ENCODE data around the gene RIIAD1.
A peak's percentile ranks its signal among the peaks of the same experiment; 100 is the strongest.

The RIIAD1 gene

GRCh38 chr1:151720554-151720953, 768 bp upstream of the RIIAD1 start:
- Mint-ChIP-seq H3K4me3 (peak overlapping the region; percentile 62 to 74 (median 71)), H3K27me3 (ENCODE audit: low read depth) (peaks cover 96% of the 10 kb centered on the region), H3K27ac (peak overlapping the region; percentile 4 to 64 (median 25)), H3K9me3 (no peaks in the 10 kb centered on the region), H3K36me3 (ENCODE audit: low read depth) (no peaks in the 10 kb centered on the region), H3K4me1 (peaks cover 34% of the 10 kb centered on the region)
- no peak for TF ChIP-seq CTCF (IDR thresholded peaks at IDR 0.05; ENCODE audit: unreplicated experiment in 3 of 3)

GRCh38 chr1:151721788-151722510, 627 bp downstream of the RIIAD1 start:
- no peak for TF ChIP-seq CTCF (IDR thresholded peaks at IDR 0.05; ENCODE audit: unreplicated experiment in 3 of 3)
- H3K4me1 Mint-ChIP-seq, result peaks cover 30% of the 10 kb centered on the region
- peaks cover 90% of the 10 kb centered on the region for H3K27me3 Mint-ChIP-seq (ENCODE audit: low read depth)
- H3K27ac Mint-ChIP-seq, result no peak overlapping the region
- H3K36me3 Mint-ChIP-seq (ENCODE audit: low read depth), result no peaks in the 10 kb centered on the region
- H3K4me3 Mint-ChIP-seq, result peak overlapping the region; percentile 21 to 79 (median 63)
- no peaks in the 10 kb centered on the region for H3K9me3 Mint-ChIP-seq

GRCh38 chr1:151723726-151724370, 2.5 kb downstream of the RIIAD1 start:
- no peak overlapping the region for H3K4me3 Mint-ChIP-seq
- peaks cover 21% of the 10 kb centered on the region for H3K4me1 Mint-ChIP-seq
- H3K36me3 Mint-ChIP-seq (ENCODE audit: low read depth), result no peaks in the 10 kb centered on the region
- no peak for TF ChIP-seq CTCF (IDR thresholded peaks at IDR 0.05; ENCODE audit: unreplicated experiment in 3 of 3)
- peaks cover 88% of the 10 kb centered on the region for H3K27me3 Mint-ChIP-seq (ENCODE audit: low read depth)
- H3K9me3 Mint-ChIP-seq, result no peaks in the 10 kb centered on the region
- H3K27ac Mint-ChIP-seq, result no peak overlapping the region

GRCh38 chr1:151728151-151729054, 7.1 kb downstream of the RIIAD1 start:
- no peaks in the 10 kb centered on the region for H3K36me3 Mint-ChIP-seq (ENCODE audit: low read depth)
- H3K27me3 Mint-ChIP-seq (ENCODE audit: low read depth), result peaks cover 71% of the 10 kb centered on the region
- peak overlapping the region in 1 of 3 experiments; percentile 44 for H3K27ac Mint-ChIP-seq
- peaks cover 10% of the 10 kb centered on the region for H3K4me1 Mint-ChIP-seq
- H3K9me3 Mint-ChIP-seq, result no peaks in the 10 kb centered on the region
- H3K4me3 Mint-ChIP-seq, result peak overlapping the region; percentile 46 to 68 (median 47)
- TF ChIP-seq CTCF (IDR thresholded peaks at IDR 0.05; ENCODE audit: unreplicated experiment in 3 of 3), result no peak

- H3K27me3 Mint-ChIP-seq (ENCODE audit: low read depth), result peaks cover 61% of the 10 kb centered on the region
- no peak overlapping the region for H3K4me3 Mint-ChIP-seq
- no peaks in the 10 kb centered on the region for H3K9me3 Mint-ChIP-seq
- no peak for TF ChIP-seq CTCF (IDR thresholded peaks at IDR 0.05; ENCODE audit: unreplicated experiment in 3 of 3)
- no peak overlapping the region for H3K27ac Mint-ChIP-seq
- peaks cover 10% of the 10 kb centered on the region for H3K4me1 Mint-ChIP-seq
- H3K36me3 Mint-ChIP-seq (ENCODE audit: low read depth), result no peaks in the 10 kb centered on the region
These were observed 8.0 kb downstream of the RIIAD1 start for GRCh38 chr1:151729157-151729965.

Data from nephron (organoid).